Measurements from ENCODE around the gene RNF182. TPM values are rescaled to one million over a fixed set of nuclear protein-coding genes. Genes with fewer than 3 reads are reported as not detected.
A peak's percentile ranks its signal among the peaks of the same experiment; 100 is the strongest.

RNF182 gene
- polyA plus RNA-seq, 1 of the 3 experiments (the other 2 are of a cell fraction), result 8.0 TPM

DNA sequence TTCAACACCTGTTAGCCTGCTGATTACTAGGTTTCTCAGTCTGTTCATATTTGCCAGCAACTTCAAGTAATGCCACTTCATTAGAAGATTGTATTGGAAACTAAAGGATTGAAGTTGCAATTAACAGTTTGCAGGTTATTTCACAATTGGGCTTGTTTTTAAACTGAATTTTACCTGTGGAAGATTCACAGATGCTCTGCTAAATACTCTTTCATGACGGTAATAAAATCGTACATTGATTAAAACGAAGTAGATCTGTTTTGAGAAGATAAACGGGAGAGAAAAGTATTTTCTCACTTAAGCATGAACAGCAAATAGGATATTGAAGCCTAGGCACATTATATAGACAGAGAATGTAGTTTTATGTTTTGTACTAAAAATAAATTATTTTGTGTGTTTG, 1.6 kb downstream of the RNF182 start:
- Histone ChIP-seq H3K36me3 (replicated peaks in 1 of 2; ENCODE audit: control insufficient read depth in 1 of 2, insufficient read depth in 2 of 2, low read length in 1 of 2) (no peaks in the 10 kb centered on the region), H2AFZ (ENCODE audit: low read depth) (no peak overlapping the region), H3K9me3 (no peaks in the 10 kb centered on the region), H3K4me1 (ENCODE audit: control insufficient read depth in 1 of 2, insufficient read depth in 2 of 2, low read depth in 1 of 2, low read length in 1 of 2) (peaks cover 3 to 11% of the 10 kb centered on the region in 2 experiments; a peak in 1 of 4 replicates), H3K27me3 (ENCODE audit: insufficient read depth) (no peaks in the 10 kb centered on the region), H3K4me2 (peak overlapping the region; percentile 81; the same call in 1 of the 2 replicates), H3F3A (replicated peaks; ENCODE audit: insufficient read depth) (peaks cover 12% of the 10 kb centered on the region), H4K20me1 (ENCODE audit: insufficient read depth) (no peaks in the 10 kb centered on the region), H3K9me2 (no peaks in the 10 kb centered on the region), H3K79me2 (ENCODE audit: insufficient read depth) (peaks cover 58% of the 10 kb centered on the region), H3K4me3 (ENCODE audit: low read depth in 2 of 2, low read length in 1 of 2) (no peak overlapping the region; a peak in 1 of 4 replicates), H3K27ac (ENCODE audit: low read depth in 2 of 2, low read length in 1 of 2) (no peak overlapping the region), H3K9ac (no peak overlapping the region)
- no peak for TF ChIP-seq RCOR1 (IDR thresholded peaks at IDR 0.05; ENCODE audit: low read length)
- TF ChIP-seq, protein P1, sequence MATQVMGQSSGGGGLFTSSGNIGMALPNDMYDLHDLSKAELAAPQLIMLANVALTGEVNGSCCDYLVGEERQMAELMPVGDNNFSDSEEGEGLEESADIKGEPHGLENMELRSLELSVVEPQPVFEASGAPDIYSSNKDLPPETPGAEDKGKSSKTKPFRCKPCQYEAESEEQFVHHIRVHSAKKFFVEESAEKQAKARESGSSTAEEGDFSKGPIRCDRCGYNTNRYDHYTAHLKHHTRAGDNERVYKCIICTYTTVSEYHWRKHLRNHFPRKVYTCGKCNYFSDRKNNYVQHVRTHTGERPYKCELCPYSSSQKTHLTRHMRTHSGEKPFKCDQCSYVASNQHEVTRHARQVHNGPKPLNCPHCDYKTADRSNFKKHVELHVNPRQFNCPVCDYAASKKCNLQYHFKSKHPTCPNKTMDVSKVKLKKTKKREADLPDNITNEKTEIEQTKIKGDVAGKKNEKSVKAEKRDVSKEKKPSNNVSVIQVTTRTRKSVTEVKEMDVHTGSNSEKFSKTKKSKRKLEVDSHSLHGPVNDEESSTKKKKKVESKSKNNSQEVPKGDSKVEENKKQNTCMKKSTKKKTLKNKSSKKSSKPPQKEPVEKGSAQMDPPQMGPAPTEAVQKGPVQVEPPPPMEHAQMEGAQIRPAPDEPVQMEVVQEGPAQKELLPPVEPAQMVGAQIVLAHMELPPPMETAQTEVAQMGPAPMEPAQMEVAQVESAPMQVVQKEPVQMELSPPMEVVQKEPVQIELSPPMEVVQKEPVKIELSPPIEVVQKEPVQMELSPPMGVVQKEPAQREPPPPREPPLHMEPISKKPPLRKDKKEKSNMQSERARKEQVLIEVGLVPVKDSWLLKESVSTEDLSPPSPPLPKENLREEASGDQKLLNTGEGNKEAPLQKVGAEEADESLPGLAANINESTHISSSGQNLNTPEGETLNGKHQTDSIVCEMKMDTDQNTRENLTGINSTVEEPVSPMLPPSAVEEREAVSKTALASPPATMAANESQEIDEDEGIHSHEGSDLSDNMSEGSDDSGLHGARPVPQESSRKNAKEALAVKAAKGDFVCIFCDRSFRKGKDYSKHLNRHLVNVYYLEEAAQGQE (IDR thresholded peaks at IDR 0.05; ENCODE audit: low read depth, low read length), result no peak
- no peak for TF ChIP-seq GATA2 (CRISPR knock-in tag; IDR thresholded peaks at IDR 0.05)
- no peak for TF ChIP-seq MXI1 (IDR thresholded peaks at IDR 0.05; ENCODE audit: low read depth, low read length)
- no peak for TF ChIP-seq CHD2 (IDR thresholded peaks at IDR 0.05; ENCODE audit: low read length, partially characterized antibody)
- TF ChIP-seq, protein P2, sequence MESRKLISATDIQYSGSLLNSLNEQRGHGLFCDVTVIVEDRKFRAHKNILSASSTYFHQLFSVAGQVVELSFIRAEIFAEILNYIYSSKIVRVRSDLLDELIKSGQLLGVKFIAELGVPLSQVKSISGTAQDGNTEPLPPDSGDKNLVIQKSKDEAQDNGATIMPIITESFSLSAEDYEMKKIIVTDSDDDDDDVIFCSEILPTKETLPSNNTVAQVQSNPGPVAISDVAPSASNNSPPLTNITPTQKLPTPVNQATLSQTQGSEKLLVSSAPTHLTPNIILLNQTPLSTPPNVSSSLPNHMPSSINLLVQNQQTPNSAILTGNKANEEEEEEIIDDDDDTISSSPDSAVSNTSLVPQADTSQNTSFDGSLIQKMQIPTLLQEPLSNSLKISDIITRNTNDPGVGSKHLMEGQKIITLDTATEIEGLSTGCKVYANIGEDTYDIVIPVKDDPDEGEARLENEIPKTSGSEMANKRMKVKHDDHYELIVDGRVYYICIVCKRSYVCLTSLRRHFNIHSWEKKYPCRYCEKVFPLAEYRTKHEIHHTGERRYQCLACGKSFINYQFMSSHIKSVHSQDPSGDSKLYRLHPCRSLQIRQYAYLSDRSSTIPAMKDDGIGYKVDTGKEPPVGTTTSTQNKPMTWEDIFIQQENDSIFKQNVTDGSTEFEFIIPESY (IDR thresholded peaks at IDR 0.05; ENCODE audit: borderline replicate concordance, low read depth), result no peak
- no peak for TF ChIP-seq FOSL2 (IDR thresholded peaks at IDR 0.05; ENCODE audit: borderline replicate concordance, low read depth)
- no peak for TF ChIP-seq JUND (IDR thresholded peaks at IDR 0.05)
- TF ChIP-seq, protein P3, sequence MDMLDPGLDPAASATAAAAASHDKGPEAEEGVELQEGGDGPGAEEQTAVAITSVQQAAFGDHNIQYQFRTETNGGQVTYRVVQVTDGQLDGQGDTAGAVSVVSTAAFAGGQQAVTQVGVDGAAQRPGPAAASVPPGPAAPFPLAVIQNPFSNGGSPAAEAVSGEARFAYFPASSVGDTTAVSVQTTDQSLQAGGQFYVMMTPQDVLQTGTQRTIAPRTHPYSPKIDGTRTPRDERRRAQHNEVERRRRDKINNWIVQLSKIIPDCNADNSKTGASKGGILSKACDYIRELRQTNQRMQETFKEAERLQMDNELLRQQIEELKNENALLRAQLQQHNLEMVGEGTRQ (IDR thresholded peaks at IDR 0.05; ENCODE audit: borderline replicate concordance, low read depth, low read length), result no peak
- TF ChIP-seq RFX5 (IDR thresholded peaks at IDR 0.05; ENCODE audit: low read length), result no peak
- no peak for TF ChIP-seq SIN3A (IDR thresholded peaks at IDR 0.05; ENCODE audit: borderline replicate concordance, low read depth, low read length)
- no peak for TF ChIP-seq TEAD4 (IDR thresholded peaks at IDR 0.05; ENCODE audit: borderline replicate concordance, insufficient read depth)
- TF ChIP-seq, protein P4, sequence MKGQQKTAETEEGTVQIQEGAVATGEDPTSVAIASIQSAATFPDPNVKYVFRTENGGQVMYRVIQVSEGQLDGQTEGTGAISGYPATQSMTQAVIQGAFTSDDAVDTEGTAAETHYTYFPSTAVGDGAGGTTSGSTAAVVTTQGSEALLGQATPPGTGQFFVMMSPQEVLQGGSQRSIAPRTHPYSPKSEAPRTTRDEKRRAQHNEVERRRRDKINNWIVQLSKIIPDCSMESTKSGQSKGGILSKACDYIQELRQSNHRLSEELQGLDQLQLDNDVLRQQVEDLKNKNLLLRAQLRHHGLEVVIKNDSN (IDR thresholded peaks at IDR 0.05; ENCODE audit: borderline replicate concordance, low read depth), result no peak
- no peak for TF ChIP-seq FOXM1 (IDR thresholded peaks at IDR 0.05; ENCODE audit: low read depth)
- ChIA-PET CTCF (interaction anchor here (1.1 to 2.7 kb wide), 3 partner anchors 18 to 140 kb away, joined by 3 to 14 read pairs (median 8); no protein-coding TSS in a partner anchor), POLR2A (no interaction called here)
- no peak for DNase-seq
- WGBS (ENCODE audit: low lambda C conversion rate), result 87% methylated on average over 4 of the region's 4 CpGs
